ENCODE data around the gene CUL4B.
A peak's percentile ranks its signal among the peaks of the same experiment; 100 is the strongest.

Gene CUL4B

DNA sequence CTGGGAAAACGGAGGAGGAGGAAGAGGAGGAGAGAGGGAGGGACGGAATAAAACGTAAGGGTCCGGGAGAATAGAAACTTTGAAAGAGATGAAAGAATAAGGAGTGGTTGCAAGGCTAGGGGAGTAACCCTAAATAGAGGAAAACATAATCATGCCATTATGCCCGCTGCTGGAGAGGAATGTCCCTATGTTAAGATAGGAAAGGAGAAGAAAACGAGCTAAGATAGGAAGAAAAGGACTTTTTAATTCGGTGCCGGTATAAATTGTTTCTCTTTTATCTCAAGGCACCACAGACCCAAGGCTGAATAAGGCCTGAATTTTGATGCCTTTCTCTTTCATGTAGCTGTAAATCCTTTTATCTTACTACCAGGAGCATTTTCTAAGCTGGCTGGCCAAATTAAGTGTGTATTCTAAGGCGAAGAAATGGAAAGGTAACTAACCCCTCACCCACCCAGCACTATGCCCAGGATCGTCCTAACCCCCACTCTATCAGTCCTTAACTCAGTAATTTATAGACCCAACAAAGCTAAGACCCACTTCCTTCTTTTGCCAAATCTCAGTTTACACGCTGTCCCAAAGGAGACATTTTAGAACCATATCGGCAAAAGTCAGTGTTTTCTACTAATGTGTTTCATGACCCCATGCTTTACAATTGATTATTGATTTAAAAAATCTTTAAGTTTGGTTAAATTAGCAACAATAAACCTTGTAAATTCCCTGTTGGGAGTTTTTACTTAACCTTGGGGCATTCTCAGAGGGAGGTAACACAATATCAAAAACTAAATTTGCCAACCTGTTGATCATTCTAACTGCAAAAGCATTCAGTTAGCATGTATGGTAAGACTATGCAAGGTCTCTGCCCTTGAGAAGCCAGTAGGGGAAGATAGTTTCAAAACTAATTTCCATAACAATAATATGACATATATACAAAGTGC lies 1.1 kb upstream of the CUL4B start:
- no peak for DNase-seq (ENCODE audit: low read depth)
- TF ChIP-seq, protein P1, sequence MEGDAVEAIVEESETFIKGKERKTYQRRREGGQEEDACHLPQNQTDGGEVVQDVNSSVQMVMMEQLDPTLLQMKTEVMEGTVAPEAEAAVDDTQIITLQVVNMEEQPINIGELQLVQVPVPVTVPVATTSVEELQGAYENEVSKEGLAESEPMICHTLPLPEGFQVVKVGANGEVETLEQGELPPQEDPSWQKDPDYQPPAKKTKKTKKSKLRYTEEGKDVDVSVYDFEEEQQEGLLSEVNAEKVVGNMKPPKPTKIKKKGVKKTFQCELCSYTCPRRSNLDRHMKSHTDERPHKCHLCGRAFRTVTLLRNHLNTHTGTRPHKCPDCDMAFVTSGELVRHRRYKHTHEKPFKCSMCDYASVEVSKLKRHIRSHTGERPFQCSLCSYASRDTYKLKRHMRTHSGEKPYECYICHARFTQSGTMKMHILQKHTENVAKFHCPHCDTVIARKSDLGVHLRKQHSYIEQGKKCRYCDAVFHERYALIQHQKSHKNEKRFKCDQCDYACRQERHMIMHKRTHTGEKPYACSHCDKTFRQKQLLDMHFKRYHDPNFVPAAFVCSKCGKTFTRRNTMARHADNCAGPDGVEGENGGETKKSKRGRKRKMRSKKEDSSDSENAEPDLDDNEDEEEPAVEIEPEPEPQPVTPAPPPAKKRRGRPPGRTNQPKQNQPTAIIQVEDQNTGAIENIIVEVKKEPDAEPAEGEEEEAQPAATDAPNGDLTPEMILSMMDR (IDR thresholded peaks at IDR 0.05; ENCODE audit: low read depth, low read length, missing control alignments): no peak
- in situ Hi-C loops (cut with HindIII; ENCODE audit: low sequenced_read_pairs): no loop called here
- H3K4me3 ChIP-seq (ENCODE audit: low read depth, low read length): peak overlapping the region; percentile 59

GRCh38 chrX:120560405-120560841 lies 339 bp downstream of the CUL4B start:
- TF ChIP-seq, protein P1 (IDR thresholded peaks at IDR 0.05; ENCODE audit: low read depth, low read length, missing control alignments): no peak
- peak overlapping the region; percentile 59 for H3K4me3 ChIP-seq (ENCODE audit: low read depth, low read length)
- in situ Hi-C loops (cut with HindIII; ENCODE audit: low sequenced_read_pairs): no loop called here
- no peak for DNase-seq (ENCODE audit: low read depth)

DNA sequence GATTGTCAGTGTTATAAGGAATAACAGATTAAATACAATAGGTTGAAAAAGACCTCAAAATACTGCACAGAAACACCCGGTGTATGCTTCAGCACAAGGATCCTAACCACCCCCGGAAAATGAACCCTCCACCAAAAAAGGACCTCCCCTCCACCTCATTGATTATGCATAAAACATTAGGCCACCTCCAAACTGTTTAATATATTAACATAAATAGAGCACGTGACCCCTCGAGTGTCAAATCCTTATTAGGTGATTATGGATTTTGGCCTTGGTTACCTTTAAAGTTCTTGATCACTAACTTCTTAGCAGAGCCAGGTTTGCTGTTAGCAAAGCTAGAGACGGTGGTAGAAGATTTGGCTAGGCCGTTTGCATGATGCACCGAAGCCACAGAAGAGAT lies 958 bp downstream of the CUL4B start:
- in situ Hi-C loops (cut with HindIII; ENCODE audit: low sequenced_read_pairs): no loop called here
- no peak for DNase-seq (ENCODE audit: low read depth)
- peak overlapping the region; percentile 59 for H3K4me3 ChIP-seq (ENCODE audit: low read depth, low read length)
- TF ChIP-seq, protein P1 (IDR thresholded peaks at IDR 0.05; ENCODE audit: low read depth, low read length, missing control alignments): no peak

DNA sequence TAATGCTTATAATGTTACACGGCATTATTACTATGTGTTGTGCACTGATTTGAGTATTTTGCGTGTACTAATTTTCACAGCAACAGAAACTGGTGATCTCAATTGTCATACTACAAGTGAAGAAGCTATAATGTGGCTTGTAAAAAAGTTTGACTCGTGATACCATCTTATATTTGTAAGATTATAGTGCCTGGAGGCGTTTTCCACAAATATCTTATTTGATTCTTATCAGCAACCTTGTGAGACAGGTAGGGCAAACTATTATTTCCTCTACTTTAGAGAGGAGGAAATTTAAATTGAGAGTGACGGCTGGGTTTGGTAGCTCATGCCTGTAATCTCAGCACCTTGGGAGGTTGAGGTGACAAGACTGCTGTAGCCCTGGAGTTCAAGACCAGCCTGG lies 4.5 kb downstream of the CUL4B start:
- in situ Hi-C loops (cut with HindIII; ENCODE audit: low sequenced_read_pairs): no loop called here
- no peak for DNase-seq (ENCODE audit: low read depth)
- no peak overlapping the region for H3K4me3 ChIP-seq (ENCODE audit: low read depth, low read length)
- TF ChIP-seq, protein P1 (IDR thresholded peaks at IDR 0.05; ENCODE audit: low read depth, low read length, missing control alignments): no peak

DNA sequence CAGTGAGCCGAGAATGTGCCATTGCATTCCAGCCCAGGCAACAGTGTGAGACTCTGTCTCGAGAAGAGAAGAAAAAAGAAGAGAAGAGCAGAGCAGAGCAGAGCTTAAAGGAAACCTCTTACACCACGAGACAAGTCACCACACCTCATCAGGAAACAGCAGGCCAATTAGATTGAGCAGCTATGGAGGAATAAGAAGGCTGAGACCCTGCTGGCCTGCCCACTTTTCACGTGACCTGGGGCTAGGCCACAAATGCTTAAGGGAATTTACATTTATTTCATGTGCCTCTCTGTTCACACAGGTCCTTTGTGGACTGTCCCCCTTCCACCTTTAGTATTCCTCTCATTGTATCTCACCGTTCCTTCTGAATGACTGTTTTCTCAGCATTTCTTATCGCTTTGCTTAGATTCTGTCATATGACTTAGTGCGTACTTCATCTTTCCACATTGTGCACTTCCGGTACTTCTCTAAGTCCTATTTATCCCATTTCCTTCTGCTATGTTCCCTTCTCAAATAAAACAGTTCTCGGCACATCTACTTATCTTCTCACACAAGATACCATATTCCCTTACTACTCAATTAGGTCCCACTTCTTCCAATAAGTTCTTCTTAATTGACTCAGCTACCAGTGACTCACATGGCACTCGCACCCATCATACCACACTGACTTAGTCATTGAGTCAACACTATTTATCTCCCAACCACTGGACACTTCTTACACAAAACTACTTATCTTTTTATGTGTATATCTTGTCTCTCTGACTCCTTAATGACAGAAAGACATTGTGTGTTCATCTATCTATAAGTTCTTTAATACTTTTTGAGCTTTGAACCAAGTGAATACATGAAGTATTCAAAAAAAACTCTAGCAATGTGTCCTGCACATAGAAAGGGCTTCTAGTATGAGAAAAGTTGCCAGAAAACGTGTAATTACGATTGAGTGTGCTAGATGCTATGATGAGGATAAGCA lies 11.0 kb downstream of the CUL4B start:
- DNase-seq (ENCODE audit: low read depth): peak; percentile 74
- no peak overlapping the region for H3K4me3 ChIP-seq (ENCODE audit: low read depth, low read length)
- in situ Hi-C loops (cut with HindIII; ENCODE audit: low sequenced_read_pairs): no loop called here
- TF ChIP-seq, protein P1 (IDR thresholded peaks at IDR 0.05; ENCODE audit: low read depth, low read length, missing control alignments): no peak

DNA sequence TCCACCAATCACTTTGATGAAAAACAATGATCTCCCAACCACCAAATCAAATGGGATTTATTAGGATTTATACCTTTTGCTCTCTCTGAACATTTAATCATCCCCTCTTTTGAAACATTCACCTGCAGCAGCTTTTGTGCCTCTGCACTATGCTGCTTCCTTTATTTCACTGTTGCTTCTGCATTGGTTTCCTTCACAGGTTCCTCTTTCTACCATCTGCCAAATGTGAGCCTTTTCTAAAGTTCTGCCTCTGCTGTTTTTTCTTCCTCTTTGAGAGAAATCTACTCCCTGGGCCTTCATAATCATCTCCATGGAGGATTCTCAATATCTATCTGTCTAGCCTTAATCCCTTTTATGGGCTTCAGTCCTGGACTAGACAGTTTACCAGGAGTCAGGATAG lies 24.7 kb downstream of the CUL4B start:
- in situ Hi-C loops (cut with HindIII; ENCODE audit: low sequenced_read_pairs): no loop called here
- no peak for DNase-seq (ENCODE audit: low read depth)
- no peak overlapping the region for H3K4me3 ChIP-seq (ENCODE audit: low read depth, low read length)
- TF ChIP-seq, protein P1 (IDR thresholded peaks at IDR 0.05; ENCODE audit: low read depth, low read length, missing control alignments): no peak
